Neural progenitor cell (in vitro differentiated cells): Measurements from ENCODE around the gene CPLANE1. TPM values are rescaled to one million over a fixed set of nuclear protein-coding genes. Genes with fewer than 3 reads are reported as not detected.
A peak's percentile ranks its signal among the peaks of the same experiment; 100 is the strongest.

Source experiments
- DNase-seq: peaks from one replicate; pipeline ENCODE4 v3.0.0-alpha.2; 2016; ENCODE audit warnings: low spot score
- H2AFZ ChIP-seq: fragments of 200-600 bp; sonication (generic); replicated peaks from 2 replicates; pipeline ENCODE4 v1.6.1; 2016; ENCODE audit warnings: antibody characterized with exemption
- H3F3A ChIP-seq: fragments of 200-600 bp; sonication (generic); 2 replicates; pipeline ENCODE4 v1.6.1; 2016; ENCODE audit warnings: antibody characterized with exemption, low read depth
- H3K27ac ChIP-seq: fragments of 200-600 bp; sonication (generic); 2 replicates; pipeline ENCODE4 v1.5.1; 2016; ENCODE audit warnings: mild to moderate bottlenecking
- H3K27me3 ChIP-seq: fragments of 200-600 bp; sonication (generic); 2 replicates; pipeline ENCODE4 v1.6.1; 2016; ENCODE audit warnings: mild to moderate bottlenecking, moderate library complexity
- H3K36me3 ChIP-seq: fragments of 200-600 bp; sonication (generic); 2 replicates; pipeline ENCODE4 v1.5.1; 2016
- H3K4me1 ChIP-seq: fragments of 200-600 bp; sonication (generic); 2 replicates; pipeline ENCODE4 v1.6.1; 2016; ENCODE audit warnings: mixed run types
- H3K4me2 ChIP-seq: fragments of 200-600 bp; sonication (generic); 2 replicates; pipeline ENCODE4 v1.6.1; 2016
- H3K4me3 ChIP-seq: fragments of 200-600 bp; sonication (generic); 2 replicates; pipeline ENCODE4 v1.5.1; 2016
- H3K79me2 ChIP-seq: fragments of 200-600 bp; sonication (generic); 2 replicates; pipeline ENCODE4 v1.6.1; 2016; ENCODE audit warnings: low read depth
- H3K9ac ChIP-seq: fragments of 200-600 bp; sonication (generic); 2 replicates; pipeline ENCODE4 v1.6.1; 2016
- H3K9me3 ChIP-seq: fragments of 200-600 bp; sonication (generic); 2 replicates; pipeline ENCODE4 v1.5.1; 2016; ENCODE audit warnings: low read depth
- H4K20me1 ChIP-seq: fragments of 200-600 bp; sonication (generic); 2 replicates; pipeline ENCODE4 v1.6.1; 2016; ENCODE audit warnings: low read depth
- H3K27ac Mint-ChIP-seq: 3 replicates; pipeline ENCODE4 v1.8.0; 2021; ENCODE audit warnings: mixed read lengths
- H3K27me3 Mint-ChIP-seq: 2 replicates; pipeline ENCODE4 v1.8.0; 2022; ENCODE audit warnings: low read depth, mild to moderate bottlenecking, inconsistent platforms, moderate library complexity, mixed read lengths; ENCODE audit not compliant: insufficient read depth
- H3K36me3 Mint-ChIP-seq: 3 replicates; pipeline ENCODE4 v1.8.0; 2021; ENCODE audit warnings: mixed read lengths
- H3K4me1 Mint-ChIP-seq: 3 replicates; pipeline ENCODE4 v1.8.0; 2021; ENCODE audit warnings: mixed read lengths
- H3K4me3 Mint-ChIP-seq: 3 replicates; pipeline ENCODE4 v1.8.0; 2021; ENCODE audit warnings: mild to moderate bottlenecking, moderate library complexity, mixed read lengths
- H3K9me3 Mint-ChIP-seq: 3 replicates; pipeline ENCODE4 v1.8.0; 2020; ENCODE audit warnings: mixed read lengths
- CTCF ChIP-seq: fragments of 200-600 bp; sonication (generic); IDR thresholded peaks from 2 replicates; pipeline ENCODE4 v1.5.1; 2017; ENCODE audit warnings: antibody characterized with exemption, mild to moderate bottlenecking
- EZH2 ChIP-seq: fragments of 200-600 bp; sonication (generic); IDR thresholded peaks from 2 replicates; pipeline ENCODE4 v1.6.1; 2017; ENCODE audit warnings: antibody characterized with exemption, mild to moderate bottlenecking, moderate library complexity
- EZH2phosphoT487 ChIP-seq: fragments of 200-600 bp; sonication (generic); IDR thresholded peaks from 2 replicates; pipeline ENCODE4 v1.6.1; 2017; ENCODE audit warnings: antibody characterized with exemption
- total RNA-seq: library from RNA; depleted of rRNA; stranded (reverse); fragments of >200 nt; gene quantifications from 2 replicates; pipeline ENCODE4 v1.2.3, GENCODE V29; 2015; ENCODE audit warnings: low replicate concordance

Gene CPLANE1
- total RNA-seq, 1 donor from 2014 or later = 23.4 TPM

GRCh38 chr5:37251665-37252064 lies 2.5 kb upstream of the CPLANE1 start:
- H4K20me1 ChIP-seq = no peaks in the 10 kb centered on the region
- Mint-ChIP-seq H3K4me1 (peaks cover 8% of the 10 kb centered on the region), H3K4me3 (no peak overlapping the region), H3K27me3 (peaks cover 2% of the 10 kb centered on the region), H3K9me3 (peaks cover 4% of the 10 kb centered on the region), H3K36me3 (no peaks in the 10 kb centered on the region), H3K27ac (no peak overlapping the region)
- no peak overlapping the region for H3K4me2 ChIP-seq
- TF ChIP-seq CTCF (no peak), EZH2 (no peak), EZH2phosphoT487 (no peak)
- H3K79me2 ChIP-seq = peaks cover 17% of the 10 kb centered on the region
- no peak overlapping the region for H3K4me3 ChIP-seq
- peaks cover 24% of the 10 kb centered on the region for H3F3A ChIP-seq
- peaks cover 7% of the 10 kb centered on the region for H3K4me1 ChIP-seq
- no peaks in the 10 kb centered on the region for H3K36me3 ChIP-seq
- no peak overlapping the region for H3K9ac ChIP-seq
- no peak for DNase-seq
- no peaks in the 10 kb centered on the region for H3K9me3 ChIP-seq
- no peak overlapping the region for H3K27ac ChIP-seq
- no peaks in the 10 kb centered on the region for H3K27me3 ChIP-seq
- no peak overlapping the region for H2AFZ ChIP-seq

GRCh38 chr5:37249815-37250164 lies 614 bp upstream of the CPLANE1 start:
- Mint-ChIP-seq H3K36me3 (no peaks in the 10 kb centered on the region), H3K27me3 (peaks cover 2% of the 10 kb centered on the region), H3K4me1 (peaks cover 8% of the 10 kb centered on the region), H3K4me3 (peak overlapping the region; percentile 91), H3K27ac (peak overlapping the region; percentile 94), H3K9me3 (peaks cover 4% of the 10 kb centered on the region)
- Histone ChIP-seq H4K20me1 (no peaks in the 10 kb centered on the region), H3K4me2 (peak overlapping the region; percentile 88), H3K9ac (no peak overlapping the region), H3F3A (peaks cover 24% of the 10 kb centered on the region), H2AFZ (peak overlapping the region; percentile 90), H3K79me2 (peaks cover 17% of the 10 kb centered on the region), H3K27me3 (no peaks in the 10 kb centered on the region), H3K9me3 (no peaks in the 10 kb centered on the region), H3K4me1 (peaks cover 7% of the 10 kb centered on the region), H3K27ac (no peak overlapping the region), H3K36me3 (no peaks in the 10 kb centered on the region), H3K4me3 (peak overlapping the region; percentile 78)
- DNase-seq = no peak
- TF ChIP-seq EZH2phosphoT487 = no peak
- TF ChIP-seq CTCF = no peak
- no peak for TF ChIP-seq EZH2

GRCh38 chr5:37248421-37248969 lies 681 bp downstream of the CPLANE1 start:
- peak overlapping the region; percentile 88 for H3K4me3 Mint-ChIP-seq
- peaks cover 7% of the 10 kb centered on the region for H3K4me1 ChIP-seq
- H3K9ac ChIP-seq = peak overlapping the region; percentile 78
- H3K79me2 ChIP-seq = peaks cover 17% of the 10 kb centered on the region
- H2AFZ ChIP-seq = peak overlapping the region; percentile 93
- H3K27ac ChIP-seq = peak overlapping the region; percentile 93
- H3K36me3 Mint-ChIP-seq = no peaks in the 10 kb centered on the region
- H3K4me1 Mint-ChIP-seq = peaks cover 8% of the 10 kb centered on the region
- H3K27me3 ChIP-seq = no peaks in the 10 kb centered on the region
- H3K9me3 ChIP-seq = no peaks in the 10 kb centered on the region
- no peak for TF ChIP-seq EZH2phosphoT487
- TF ChIP-seq EZH2 = no peak
- TF ChIP-seq CTCF = no peak
- no peaks in the 10 kb centered on the region for H3K9me3 Mint-ChIP-seq
- no peak overlapping the region for H3K27ac Mint-ChIP-seq
- H3K4me2 ChIP-seq = peak overlapping the region; percentile 88
- H3F3A ChIP-seq = peaks cover 24% of the 10 kb centered on the region
- H3K27me3 Mint-ChIP-seq = peaks cover 2% of the 10 kb centered on the region
- peak; percentile 27 for DNase-seq
- H3K4me3 ChIP-seq = peak overlapping the region; percentile 78
- H3K36me3 ChIP-seq = no peaks in the 10 kb centered on the region
- H4K20me1 ChIP-seq = no peaks in the 10 kb centered on the region
